HG02571 (cell line): Measurements from ENCODE around the gene HOMER2.
"Not testable (repeated sequence)": the region's sequence is repeated elsewhere in the genome, so short reads cannot be mapped to it uniquely, and the experiment has no call there.

Experiments used
- ATAC-seq: cut with Tn5 transposase; IDR thresholded peaks from one replicate; pipeline ENCODE4 v1.9.1; 2021; ENCODE audit warnings: mild to moderate bottlenecking, moderate library complexity; ENCODE audit not compliant: unreplicated experiment

Gene HOMER2

DNA sequence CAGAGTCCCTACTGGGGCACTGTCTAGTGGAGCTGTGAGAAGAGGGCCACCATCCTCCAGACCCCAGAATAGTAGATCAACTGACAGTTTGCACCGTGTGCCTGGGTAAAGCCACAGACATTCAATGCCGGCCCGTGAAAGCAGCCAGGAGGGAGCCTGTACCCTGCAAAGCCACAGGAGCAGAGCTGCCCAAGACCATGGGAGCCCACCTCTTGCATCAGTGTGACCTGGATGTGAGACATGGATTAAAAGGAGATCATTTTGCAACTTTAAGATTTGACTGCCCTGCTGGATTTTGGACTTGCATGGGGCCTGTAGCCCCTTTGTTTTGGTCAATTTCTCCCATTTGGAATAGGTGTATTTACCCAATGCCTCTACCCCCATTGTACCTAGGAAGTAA, 86.5 kb downstream of the HOMER2 start:
- ATAC-seq = not testable (repeated sequence)

DNA sequence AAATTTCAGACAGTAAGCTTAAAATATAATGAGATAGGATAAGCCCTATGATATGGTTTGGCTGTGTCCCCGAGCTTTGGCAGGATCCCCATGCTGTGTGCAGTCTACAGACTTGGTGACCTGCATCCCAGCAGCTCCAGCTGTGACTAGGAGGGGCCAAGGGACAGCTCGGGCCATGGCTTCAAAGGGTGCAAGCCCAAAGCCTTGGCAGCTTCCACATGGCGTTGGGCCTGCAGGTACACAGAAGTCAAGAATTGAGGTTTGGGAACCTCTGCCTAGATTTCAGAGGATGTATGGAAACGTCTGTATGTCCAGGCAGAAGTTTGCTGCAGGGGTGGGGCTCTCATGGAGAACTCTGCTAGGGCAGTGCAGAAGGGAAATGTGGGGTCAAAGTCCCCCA, 86.9 kb downstream of the HOMER2 start:
- ATAC-seq = not testable (repeated sequence)

- ATAC-seq = no peak
Observed at GRCh38 chr15:82864967-82865366, 87.6 kb downstream of the HOMER2 start.

- no peak for ATAC-seq
Observed at GRCh38 chr15:82862886-82863285, 89.6 kb downstream of the HOMER2 start.

- no peak for ATAC-seq
Observed at GRCh38 chr15:82858932-82859331, 93.6 kb downstream of the HOMER2 start.

- ATAC-seq = no peak
Observed at GRCh38 chr15:82856397-82857170, 95.9 kb downstream of the HOMER2 start.

- ATAC-seq = no peak
Observed at GRCh38 chr15:82855286-82856100, 97.0 kb downstream of the HOMER2 start.

GRCh38 chr15:82854554-82854953, 98.0 kb downstream of the HOMER2 start:
- no peak for ATAC-seq

GRCh38 chr15:82852941-82853561, 99.5 kb downstream of the HOMER2 start:
- ATAC-seq = no peak

DNA sequence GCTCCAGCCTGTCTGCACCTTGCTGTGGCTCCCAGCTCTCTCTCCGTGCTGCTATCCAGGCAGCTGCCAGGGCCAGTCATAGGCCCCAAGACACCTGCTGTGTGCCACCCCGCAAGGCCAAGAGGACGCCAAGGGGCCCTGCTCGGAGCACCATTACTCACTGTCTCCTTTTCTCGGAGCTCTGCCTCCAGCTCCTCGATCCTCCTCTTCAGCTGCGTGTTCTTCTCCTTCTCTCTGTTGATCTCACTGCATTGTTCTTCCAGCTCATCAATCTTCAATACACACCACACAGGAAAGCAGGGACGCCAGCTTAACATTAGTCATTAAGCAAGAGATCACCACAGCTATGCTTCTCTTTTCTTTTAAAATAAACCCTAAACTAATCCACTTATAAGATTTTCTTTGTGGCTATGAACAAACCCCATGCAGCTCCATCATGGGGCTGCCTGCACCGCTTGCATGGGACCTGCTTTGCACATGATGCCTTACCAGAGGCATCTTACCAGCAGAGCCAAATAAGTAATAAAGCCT, 100.5 kb downstream of the HOMER2 start:
- ATAC-seq = no peak

DNA sequence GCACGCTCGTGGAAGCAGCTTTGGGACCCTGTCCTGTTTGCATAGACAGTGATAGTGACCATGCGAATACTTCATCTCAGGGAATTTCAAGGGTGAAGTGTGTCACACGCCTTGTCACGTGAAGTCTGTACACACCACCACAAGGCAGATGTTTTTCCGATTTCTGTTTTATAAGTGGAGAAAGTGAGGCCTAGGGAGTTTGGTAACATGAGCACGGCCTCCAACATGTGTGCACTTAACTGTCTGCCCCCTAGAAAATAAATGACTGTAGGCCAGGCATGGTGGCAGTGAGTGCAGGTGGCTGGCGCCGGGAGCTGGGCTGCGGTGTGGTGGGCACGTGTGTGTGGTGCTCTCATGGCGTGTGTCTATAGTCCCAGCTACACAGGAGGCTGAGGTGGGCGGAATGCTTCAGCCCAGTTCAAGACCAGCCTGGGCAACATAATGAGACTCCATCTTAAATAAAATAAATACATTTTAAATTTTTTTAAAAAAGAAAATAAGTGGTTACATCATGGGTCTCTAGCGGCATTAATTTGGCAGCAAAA, 101.1 kb downstream of the HOMER2 start:
- ATAC-seq = no peak

GRCh38 chr15:82850731-82851130, 101.8 kb downstream of the HOMER2 start:
- ATAC-seq = no peak

DNA sequence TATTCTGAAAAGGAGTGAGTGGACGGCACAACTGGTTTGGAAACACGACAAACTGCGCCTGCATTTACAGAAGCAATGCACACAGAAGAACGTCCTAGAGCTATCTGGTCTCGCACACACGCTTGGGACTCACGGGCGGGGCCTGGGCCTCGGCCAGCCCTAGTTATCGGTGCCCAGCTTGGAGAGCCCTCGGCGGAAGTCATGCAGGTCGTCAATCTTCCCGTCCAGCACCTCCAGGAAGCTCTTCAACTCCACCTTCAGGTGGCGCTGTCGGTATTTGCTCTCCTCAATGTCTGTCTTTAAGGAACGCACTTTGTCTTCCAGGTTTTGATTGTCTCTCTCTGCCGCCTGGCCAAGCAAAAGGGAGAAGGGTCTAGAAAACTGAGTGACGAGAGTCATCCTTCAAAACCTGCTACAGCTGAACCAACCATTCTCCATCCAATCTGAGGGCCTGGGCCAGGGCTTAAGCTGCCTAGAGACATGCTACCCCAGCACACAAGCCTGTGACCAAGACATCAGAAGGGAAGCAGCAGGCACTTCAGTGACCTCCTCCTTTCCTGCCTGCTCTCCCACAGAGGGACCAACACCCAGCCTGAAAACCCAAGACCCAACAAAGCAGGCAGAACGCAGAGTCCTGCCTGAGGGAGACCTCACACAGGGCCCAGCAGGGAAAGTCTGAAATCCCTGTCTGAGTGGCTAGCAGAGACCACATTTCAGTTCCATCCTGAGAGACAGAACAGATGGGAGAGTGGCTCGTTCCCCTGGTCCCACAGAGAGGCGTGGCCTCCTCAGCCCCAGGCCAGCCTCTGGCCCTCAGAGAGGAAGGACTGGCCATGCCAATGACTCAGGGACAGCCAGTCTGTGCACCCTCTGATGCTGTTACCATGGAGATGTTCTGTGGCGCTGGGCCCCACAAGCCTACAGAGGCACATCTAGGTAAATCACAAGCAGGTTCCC, 102.7 kb downstream of the HOMER2 start:
- ATAC-seq = peak; percentile 56

- ATAC-seq = no peak
Observed at GRCh38 chr15:82848241-82848993, 104.1 kb downstream of the HOMER2 start.

GRCh38 chr15:82847703-82848102, 104.8 kb downstream of the HOMER2 start:
- no peak for ATAC-seq

DNA sequence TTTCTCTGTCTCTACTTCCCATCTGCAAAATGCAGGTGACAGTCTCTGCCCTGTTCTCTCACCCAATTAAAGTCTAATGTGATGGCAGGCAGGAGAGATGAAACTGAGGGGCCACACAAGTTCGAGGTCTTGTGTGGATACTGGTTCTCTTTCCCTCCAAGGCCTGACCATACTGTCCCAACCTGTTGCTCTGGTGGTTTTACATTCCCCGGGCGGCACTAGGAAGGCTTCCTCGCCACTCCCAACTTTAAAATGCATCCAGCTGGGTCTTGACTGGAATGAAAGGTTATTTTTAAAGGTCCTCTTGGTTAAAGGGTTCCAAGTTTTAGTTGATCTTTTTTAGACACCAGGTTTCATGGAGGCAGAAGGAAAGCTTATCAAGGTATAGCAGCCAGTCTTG, 105.9 kb downstream of the HOMER2 start:
- ATAC-seq = no peak

GRCh38 chr15:82845686-82846085, 106.8 kb downstream of the HOMER2 start:
- ATAC-seq = no peak

DNA sequence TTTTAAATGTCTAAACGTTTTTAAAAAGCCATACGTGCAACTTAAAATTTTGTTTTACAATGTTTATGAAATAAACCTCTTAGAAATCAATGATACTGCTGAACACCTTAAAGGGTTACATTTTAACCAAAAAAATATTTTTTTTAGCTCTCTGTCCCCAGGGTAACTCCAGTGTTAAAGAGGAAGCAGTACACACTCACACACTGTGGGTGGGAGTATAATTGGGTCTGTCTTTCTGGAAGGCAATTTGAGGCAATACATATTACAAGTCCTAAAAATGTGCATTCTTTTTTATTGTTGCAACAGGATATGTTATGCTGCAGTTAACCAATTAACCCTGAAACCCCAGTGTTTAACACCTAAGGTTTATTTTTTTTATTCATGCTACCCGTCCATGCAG, 109.0 kb downstream of the HOMER2 start:
- ATAC-seq = no peak

DNA sequence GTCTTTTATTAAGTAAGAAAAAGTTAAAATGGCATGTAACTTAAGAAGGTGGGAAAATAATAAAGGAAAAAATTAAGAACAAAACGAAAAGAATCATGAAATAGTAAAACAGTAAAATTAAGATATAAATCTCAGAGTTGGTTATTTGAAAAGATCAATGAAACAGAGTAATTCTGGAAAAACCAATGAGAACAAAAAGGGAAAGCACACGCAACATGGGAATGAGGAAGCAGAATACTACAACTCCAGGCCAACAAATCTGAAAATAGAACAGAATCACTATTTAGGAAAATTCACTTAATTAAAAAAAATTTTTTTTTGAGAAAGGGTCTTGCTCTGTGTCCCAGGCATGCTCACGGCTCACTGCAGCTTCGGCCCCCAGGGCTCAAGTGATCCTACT, 112.4 kb downstream of the HOMER2 start:
- no peak for ATAC-seq
